ENCODE measurements around the gene PALD1.

Gene PALD1

DNA sequence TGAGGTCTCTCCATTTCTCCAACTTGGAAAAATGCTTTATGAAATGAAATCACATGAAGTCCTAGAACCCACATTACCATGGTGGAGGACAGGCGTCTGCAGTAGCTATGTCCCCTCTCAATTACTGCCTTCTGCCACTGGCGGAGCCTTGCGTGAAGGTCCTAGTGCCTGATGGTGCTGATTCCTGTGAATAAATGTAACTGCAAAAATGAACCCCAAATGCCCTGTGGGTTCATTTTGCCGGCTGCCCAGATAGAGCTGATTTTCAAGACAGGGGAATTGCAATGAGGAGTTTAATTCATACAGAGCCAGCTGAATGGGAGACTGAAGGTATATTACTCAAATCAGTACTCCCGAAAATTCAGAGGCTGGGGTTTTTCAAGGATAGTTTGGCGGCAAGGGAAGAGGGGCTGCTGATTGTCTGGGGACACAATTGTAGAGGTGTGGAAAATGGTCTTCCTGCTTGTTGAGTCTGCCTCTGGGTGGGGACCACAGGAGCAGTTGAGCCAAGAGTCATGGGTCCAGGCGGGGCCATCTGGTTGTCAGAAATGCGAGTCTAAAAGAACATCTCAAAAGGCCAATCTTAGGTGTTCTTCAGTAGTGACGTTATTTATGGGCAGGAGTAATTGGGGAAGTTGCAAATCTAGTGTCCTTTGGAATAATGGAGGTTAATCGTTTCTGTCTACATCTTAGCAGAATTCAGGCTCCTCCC is 110.4 kb downstream of the PALD1 start:
- DNase-seq (ENCODE audit: low read depth in 3 of 3), result no peak

- DNase-seq (ENCODE audit: low read depth in 3 of 3), result no peak
Measured at GRCh38 chr10:70589762-70590654, 111.4 kb downstream of the PALD1 start.

GRCh38 chr10:70590655-70591416 is 112.3 kb downstream of the PALD1 start:
- no peak for DNase-seq (ENCODE audit: low read depth in 3 of 3)

GRCh38 chr10:70592186-70592735 is 113.7 kb downstream of the PALD1 start:
- no peak for DNase-seq (ENCODE audit: low read depth in 3 of 3)

DNA sequence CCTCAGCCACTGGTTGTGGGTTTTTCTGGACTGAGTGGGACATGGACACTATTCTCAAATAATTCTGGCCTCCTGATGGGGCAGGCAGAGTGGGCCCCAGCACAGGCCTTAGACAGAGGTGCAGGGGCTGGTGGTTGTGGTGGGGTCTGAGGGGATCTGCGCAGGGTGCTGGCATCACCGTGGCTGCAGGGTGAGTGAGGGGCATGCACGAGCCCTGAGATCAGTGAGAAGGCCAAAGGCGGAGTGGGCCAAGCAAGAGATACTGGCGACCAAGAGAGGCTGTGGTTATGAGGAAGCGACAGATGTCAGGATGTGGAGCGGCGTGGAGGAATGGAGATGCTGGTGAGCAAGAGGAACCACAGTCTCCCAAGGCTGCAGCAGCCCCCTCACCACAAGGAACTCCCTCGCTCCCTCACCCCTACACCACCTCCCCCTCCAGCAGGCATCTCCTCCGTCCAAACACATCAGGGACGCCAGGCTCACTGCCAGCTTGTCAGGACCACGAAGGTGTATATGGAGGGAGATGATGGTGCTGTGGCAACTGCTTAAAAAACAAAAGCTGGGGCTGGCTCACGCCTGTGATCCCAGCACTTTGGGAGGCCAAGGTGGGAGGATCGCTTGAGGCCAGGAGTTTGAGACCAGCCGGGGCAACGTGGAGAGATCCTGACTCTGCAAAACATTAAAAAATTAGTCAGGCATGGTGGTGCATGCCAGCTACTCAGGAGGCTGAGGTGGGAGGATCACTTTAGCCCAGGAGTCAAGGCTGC is 114.4 kb downstream of the PALD1 start:
- DNase-seq (ENCODE audit: low read depth in 3 of 3), result no peak

GRCh38 chr10:70593513-70593890 is 114.9 kb downstream of the PALD1 start:
- DNase-seq (ENCODE audit: low read depth in 3 of 3), result no peak

- DNase-seq (ENCODE audit: low read depth in 3 of 3), result no peak
Measured at GRCh38 chr10:70594161-70594560, 115.6 kb downstream of the PALD1 start.

- DNase-seq (ENCODE audit: low read depth in 3 of 3), result no peak
Measured at GRCh38 chr10:70595566-70596016, 117.0 kb downstream of the PALD1 start.

GRCh38 chr10:70596110-70596798 is 117.7 kb downstream of the PALD1 start:
- no peak for DNase-seq (ENCODE audit: low read depth in 3 of 3)

GRCh38 chr10:70596860-70597809 is 118.6 kb downstream of the PALD1 start:
- no peak for DNase-seq (ENCODE audit: low read depth in 3 of 3)

DNA sequence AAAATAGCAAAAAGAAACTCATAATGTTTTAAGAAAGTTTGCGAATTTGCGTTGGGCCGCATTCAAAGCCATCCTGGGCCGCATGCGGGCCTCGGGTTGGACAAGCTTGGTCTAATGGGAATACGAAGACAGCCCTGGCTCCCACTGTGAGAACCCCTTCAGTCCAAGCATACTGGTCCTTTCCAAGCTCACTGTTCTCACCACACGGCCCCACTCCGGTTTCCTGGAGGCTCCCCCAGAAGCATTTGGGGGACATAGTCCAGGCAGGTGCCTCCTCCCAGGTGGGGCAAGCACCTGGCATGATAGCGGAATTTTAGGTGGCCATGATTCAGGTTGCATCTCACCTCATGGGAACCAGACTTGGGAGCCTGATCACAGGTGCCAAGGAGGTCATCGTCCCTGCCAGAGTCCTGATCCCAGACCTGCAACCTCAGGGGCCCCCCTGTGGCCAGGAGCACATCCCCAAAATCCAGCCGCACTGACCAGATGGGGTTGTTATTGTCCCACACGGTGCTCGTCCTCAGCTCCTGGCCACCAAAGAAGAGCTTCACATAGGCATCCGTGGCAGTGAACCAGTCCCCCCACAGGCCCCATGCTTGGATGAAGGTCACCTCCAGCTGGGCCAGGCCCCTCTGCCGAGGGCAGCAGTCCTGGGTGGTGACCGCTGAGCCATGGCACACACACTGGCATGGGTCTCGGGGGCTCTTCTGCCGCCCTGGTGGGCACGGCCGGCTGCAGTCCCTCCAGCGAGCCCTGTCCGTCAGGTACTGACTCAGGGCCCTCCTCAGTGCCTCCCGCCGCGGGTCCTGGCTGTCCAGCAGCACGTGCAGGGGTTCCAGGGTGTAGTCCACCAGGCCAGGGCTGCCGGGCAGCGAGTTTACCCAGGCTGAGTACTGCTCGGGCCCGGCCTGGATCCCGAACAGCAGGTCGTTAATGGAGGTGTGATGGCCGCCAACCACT is 119.6 kb downstream of the PALD1 start:
- DNase-seq (ENCODE audit: low read depth in 3 of 3), result no peak

GRCh38 chr10:70598857-70599295 is 120.3 kb downstream of the PALD1 start:
- DNase-seq (ENCODE audit: low read depth in 3 of 3), result no peak

GRCh38 chr10:70599319-70599718 is 120.8 kb downstream of the PALD1 start:
- no peak for DNase-seq (ENCODE audit: low read depth in 3 of 3)

- DNase-seq (ENCODE audit: low read depth in 3 of 3), result no peak
Measured at GRCh38 chr10:70599791-70600190, 121.2 kb downstream of the PALD1 start.

DNA sequence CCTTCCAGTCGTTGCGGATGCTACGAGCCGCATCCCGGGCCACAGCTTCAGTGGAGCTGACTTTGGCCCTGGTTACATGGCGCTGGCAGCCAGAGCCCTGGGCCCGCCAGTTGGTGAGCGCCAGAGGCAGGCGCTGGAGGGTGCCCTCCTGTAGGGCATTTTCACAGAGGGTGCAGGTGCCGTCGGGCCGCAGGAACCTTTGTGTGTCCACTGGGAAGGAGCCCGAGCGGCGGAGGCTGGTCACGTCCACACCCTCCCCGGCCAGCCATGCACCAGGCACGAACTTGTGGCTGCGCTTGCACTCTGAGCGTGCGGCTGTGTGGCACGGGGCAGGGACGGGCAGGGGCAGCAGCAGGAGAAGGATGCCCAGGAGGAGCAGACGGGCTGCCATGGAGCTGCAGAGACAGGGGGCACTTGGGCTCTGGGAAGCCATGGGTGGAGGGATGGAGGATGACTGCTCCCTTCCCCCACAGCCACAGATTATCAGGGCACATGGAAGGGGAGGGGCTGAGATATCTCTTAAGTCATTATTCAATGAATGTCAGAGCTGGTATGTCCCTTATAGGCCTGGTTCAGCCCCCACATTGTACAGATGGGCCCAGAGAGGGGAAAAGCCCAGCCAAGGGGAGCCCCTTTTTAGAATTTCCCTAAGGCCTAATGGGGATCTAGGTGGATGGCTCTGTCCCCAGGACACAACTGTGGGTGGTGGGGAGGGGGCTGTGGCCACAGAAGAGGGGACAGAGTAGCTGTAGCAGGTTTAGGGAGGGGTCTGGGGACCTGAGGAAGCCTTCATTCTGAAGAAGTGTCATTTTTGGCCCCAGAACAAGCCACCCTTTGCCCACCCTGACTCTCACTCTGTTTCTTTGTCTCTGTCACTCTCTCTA is 122.2 kb downstream of the PALD1 start:
- no peak for DNase-seq (ENCODE audit: low read depth in 3 of 3)

DNA sequence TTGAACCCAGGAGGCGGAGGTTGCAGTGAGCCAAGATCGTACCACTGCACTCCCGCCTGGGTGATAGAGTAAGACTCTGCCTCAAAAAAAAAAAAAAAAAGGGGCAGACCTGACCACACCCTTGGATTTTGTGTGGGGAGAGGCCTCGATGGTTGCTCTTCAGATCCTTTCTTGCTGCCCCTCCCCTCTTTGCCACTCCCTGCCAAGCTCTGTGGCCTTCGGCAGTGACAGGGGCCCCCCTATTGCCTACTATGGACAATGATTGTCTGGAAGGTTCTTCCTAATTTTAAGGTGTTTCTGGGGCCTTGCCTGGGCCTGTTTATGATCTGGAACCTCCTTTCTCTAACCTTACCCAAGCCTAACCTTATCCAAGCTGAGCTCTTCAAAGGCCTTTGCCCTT is 123.2 kb downstream of the PALD1 start:
- DNase-seq (ENCODE audit: low read depth in 3 of 3), result no peak

Measured in stimulated activated CD4-positive, alpha-beta T cell treated with anti-CD3 and anti-CD28 coated beads, TNF-alpha, amount 100 ng/mL, for 48 hours (primary cell).